ENCODE data around the gene TRAF2. TPM values are rescaled to one million over a fixed set of nuclear protein-coding genes. Genes with fewer than 3 reads are reported as not detected.

TRAF2 gene
- total RNA-seq, 1 donor: 7.9 TPM

DNA sequence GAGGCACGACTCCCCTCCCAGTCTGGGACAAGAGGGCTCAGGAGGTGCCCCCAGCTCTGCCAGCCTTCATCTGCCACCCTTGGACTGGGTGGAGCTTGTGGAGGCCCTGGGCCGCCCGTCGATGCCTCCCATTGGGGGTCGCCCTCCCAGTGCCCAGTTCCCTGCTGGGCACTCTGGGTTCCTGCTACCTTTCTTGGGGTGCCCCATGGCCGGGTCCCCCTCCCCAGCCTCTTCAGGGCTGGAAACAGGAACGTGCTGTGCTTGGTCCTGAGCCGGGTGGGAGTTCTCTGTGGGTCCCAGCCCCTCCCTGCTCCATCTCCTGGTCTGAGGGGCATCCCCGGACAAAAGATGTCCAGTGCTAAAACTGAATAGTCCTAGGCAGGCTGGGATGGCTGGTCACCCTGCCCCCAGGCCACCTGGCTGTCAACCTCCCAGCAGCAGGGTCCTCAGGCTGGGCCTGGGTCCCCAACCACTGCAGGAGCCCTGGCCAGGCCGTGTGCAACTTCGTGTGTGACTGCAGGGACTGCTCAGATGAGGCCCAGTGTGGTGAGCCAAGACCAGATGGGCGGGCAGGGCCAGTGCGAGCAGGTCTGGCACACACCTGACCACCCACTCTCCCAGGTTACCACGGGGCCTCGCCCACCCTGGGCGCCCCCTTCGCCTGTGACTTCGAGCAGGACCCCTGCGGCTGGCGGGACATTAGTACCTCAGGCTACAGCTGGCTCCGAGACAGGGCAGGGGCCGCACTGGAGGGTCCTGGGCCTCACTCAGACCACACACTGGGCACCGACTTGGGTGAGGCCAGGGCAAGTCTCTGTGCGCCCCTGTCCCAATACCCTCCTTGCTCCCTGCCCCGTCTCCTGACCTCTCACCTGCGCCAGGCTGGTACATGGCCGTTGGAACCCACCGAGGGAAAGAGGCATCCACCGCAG lies 33.4 kb upstream of the TRAF2 start:
- TF ChIP-seq, protein P1, sequence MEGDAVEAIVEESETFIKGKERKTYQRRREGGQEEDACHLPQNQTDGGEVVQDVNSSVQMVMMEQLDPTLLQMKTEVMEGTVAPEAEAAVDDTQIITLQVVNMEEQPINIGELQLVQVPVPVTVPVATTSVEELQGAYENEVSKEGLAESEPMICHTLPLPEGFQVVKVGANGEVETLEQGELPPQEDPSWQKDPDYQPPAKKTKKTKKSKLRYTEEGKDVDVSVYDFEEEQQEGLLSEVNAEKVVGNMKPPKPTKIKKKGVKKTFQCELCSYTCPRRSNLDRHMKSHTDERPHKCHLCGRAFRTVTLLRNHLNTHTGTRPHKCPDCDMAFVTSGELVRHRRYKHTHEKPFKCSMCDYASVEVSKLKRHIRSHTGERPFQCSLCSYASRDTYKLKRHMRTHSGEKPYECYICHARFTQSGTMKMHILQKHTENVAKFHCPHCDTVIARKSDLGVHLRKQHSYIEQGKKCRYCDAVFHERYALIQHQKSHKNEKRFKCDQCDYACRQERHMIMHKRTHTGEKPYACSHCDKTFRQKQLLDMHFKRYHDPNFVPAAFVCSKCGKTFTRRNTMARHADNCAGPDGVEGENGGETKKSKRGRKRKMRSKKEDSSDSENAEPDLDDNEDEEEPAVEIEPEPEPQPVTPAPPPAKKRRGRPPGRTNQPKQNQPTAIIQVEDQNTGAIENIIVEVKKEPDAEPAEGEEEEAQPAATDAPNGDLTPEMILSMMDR (IDR thresholded peaks at IDR 0.05; ENCODE audit: insufficient read depth, low read length): no peak
- H3K4me3 ChIP-seq (ENCODE audit: low read depth, low read length): no peak overlapping the region
- no peak for DNase-seq (ENCODE audit: low read depth)

DNA sequence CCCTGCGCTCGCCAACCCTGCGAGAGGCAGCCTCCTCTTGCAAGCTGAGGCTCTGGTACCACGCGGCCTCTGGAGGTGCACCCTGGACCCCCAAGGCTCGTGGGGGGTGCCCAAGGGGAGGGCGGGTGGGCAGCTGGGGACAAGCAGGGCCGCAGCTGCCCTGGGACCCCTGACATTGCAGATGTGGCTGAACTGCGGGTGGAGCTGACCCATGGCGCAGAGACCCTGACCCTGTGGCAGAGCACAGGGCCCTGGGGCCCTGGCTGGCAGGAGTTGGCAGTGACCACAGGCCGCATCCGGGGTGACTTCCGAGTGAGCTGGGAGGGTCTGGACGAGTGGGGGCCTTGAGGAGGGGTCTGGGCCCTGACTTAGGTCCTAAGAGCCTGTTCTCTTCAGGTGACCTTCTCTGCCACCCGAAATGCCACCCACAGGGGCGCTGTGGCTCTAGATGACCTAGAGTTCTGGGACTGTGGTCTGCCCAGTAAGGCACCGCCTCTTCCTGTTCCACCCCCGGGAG lies 32.7 kb upstream of the TRAF2 start:
- DNase-seq (ENCODE audit: low read depth): no peak
- TF ChIP-seq, protein P1 (IDR thresholded peaks at IDR 0.05; ENCODE audit: insufficient read depth, low read length): no peak
- H3K4me3 ChIP-seq (ENCODE audit: low read depth, low read length): no peak overlapping the region

DNA sequence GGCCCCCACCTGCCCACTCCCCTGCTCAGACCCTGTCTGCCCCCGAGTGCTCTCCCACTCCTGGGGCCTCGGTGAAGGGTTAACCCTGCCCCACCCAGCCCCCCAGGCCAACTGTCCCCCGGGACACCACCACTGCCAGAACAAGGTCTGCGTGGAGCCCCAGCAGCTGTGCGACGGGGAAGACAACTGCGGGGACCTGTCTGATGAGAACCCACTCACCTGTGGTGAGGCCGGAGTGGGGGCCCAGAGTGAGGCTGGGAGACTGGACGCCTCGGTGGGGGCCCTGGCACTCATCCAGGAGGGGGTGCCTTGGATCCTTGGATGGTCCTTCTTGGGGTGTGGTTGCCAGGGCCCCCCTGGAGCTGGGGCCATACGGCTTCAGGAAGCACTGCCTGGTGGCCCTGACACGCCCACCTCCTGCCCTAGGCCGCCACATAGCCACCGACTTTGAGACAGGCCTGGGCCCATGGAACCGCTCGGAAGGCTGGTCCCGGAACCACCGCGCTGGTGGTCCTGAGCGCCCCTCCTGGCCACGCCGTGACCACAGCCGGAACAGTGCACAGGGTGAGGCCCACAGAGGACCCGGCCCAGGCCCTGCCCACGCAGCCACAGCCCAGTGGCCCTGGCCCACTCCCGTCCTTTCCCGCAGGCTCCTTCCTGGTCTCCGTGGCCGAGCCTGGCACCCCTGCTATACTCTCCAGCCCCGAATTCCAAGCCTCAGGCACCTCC lies 32.0 kb upstream of the TRAF2 start:
- TF ChIP-seq, protein P1 (IDR thresholded peaks at IDR 0.05; ENCODE audit: insufficient read depth, low read length): no peak
- no peak for DNase-seq (ENCODE audit: low read depth)
- no peak overlapping the region for H3K4me3 ChIP-seq (ENCODE audit: low read depth, low read length)

DNA sequence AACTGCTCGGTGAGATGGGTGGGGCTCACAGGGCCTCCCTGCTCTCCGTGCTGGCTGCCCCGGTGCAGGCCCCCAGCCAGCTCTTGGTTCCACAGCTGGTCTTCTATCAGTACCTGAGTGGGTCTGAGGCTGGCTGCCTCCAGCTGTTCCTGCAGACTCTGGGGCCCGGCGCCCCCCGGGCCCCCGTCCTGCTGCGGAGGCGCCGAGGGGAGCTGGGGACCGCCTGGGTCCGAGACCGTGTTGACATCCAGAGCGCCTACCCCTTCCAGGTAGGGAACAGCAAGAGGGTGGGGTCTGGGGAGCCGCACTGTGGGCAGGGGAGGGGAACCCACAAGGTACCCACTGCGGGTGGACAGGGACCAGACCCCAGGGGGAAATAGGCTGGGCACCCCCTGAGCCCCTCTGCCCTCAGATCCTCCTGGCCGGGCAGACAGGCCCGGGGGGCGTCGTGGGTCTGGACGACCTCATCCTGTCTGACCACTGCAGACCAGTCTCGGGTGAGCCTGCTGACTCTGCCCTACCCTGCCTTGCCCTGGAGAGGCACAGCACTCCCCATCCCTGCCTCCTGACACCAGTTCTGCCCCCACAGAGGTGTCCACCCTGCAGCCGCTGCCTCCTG lies 31.4 kb upstream of the TRAF2 start:
- TF ChIP-seq, protein P1 (IDR thresholded peaks at IDR 0.05; ENCODE audit: insufficient read depth, low read length): no peak
- no peak for DNase-seq (ENCODE audit: low read depth)
- H3K4me3 ChIP-seq (ENCODE audit: low read depth, low read length): no peak overlapping the region

DNA sequence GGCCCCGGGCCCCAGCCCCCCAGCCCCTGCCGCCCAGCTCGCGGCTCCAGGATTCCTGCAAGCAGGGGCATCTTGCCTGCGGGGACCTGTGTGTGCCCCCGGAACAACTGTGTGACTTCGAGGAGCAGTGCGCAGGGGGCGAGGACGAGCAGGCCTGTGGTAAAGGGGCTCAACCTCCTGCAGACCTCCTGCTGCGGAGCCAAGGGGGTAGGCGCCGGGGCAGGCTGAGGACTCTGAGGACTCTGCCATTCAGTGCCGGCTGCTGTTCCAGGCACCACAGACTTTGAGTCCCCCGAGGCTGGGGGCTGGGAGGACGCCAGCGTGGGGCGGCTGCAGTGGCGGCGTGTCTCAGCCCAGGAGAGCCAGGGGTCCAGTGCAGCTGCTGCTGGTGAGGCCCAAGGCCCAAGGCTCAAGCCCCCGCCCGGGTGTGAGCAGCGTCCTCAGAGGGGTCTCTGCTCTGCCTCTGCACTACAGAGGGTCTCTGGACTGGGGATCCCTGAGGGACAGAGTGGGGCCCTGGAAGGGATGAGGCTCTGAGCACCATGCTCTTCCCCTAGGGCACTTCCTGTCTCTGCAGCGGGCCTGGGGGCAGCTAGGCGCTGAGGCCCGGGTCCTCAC lies 30.7 kb upstream of the TRAF2 start:
- TF ChIP-seq, protein P1 (IDR thresholded peaks at IDR 0.05; ENCODE audit: insufficient read depth, low read length): no peak
- DNase-seq (ENCODE audit: low read depth): no peak
- no peak overlapping the region for H3K4me3 ChIP-seq (ENCODE audit: low read depth, low read length)

DNA sequence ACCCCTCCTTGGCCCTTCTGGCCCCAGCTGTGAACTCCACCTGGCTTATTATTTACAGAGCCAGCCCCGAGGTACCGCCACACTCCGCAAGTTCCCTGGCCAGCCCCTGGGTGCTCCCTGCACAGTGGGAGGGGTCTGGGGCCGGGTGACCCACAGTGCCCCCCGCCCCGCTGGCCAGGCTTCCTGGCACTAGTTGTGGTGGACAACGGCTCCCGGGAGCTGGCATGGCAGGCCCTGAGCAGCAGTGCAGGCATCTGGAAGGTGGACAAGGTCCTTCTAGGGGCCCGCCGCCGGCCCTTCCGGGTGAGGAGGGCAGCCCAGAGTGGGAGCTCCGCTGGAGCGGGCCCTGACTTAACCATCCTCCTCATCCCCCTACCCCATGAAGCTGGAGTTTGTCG lies 30.2 kb upstream of the TRAF2 start:
- TF ChIP-seq, protein P1 (IDR thresholded peaks at IDR 0.05; ENCODE audit: insufficient read depth, low read length): no peak
- no peak overlapping the region for H3K4me3 ChIP-seq (ENCODE audit: low read depth, low read length)
- DNase-seq (ENCODE audit: low read depth): no peak
